ENCODE measurements around the gene TMEM86B. TPM values are rescaled to one million over a fixed set of nuclear protein-coding genes. Genes with fewer than 3 reads are reported as not detected.

TMEM86B gene
- total and polyA plus RNA-seq, 2 donors: 1.7 to 39.7 TPM

- peak within 1 kb of the TSS; percentile 95 to 99 for H3K27ac ChIP-seq (ENCODE audit: low read depth in 1 of 2, low read length in 1 of 2)
- peak within 1 kb of the TSS; percentile 88 to 92 for H3K4me3 ChIP-seq (ENCODE audit: low read length in 2 of 2)
- H3K4me1 ChIP-seq (ENCODE audit: control insufficient read depth in 2 of 2, insufficient read depth in 2 of 2, low read length in 2 of 2): peaks cover 32 to 50% of the 10 kb centered on the region in 2 donors
- peaks cover 3 to 9% of the 10 kb centered on the region in 2 donors for H3K36me3 ChIP-seq (ENCODE audit: control insufficient read depth in 2 of 2, insufficient read depth in 2 of 2, low read length in 1 of 2)
- no peaks in the 10 kb centered on the region for H3K9me3 ChIP-seq (ENCODE audit: control insufficient read depth in 2 of 2, insufficient read depth in 1 of 2, low read length in 1 of 2)
- WGBS: under 1% methylated on average over 76 of the region's 76 CpGs
- no peaks in the 10 kb centered on the region for H3K27me3 ChIP-seq (ENCODE audit: control insufficient read depth in 2 of 2, insufficient read depth in 1 of 2, low read length in 1 of 2)
- DNase-seq (ENCODE audit: low read depth in 6 of 9, low spot score in 9 of 9): peak; percentile 96 to 99 (median 98)
Measured at GRCh38 chr19:55258828-55259539, 30.4 kb upstream of the TMEM86B start, which contains the start of gene PPP6R1. PPP6R1 (minus strand) TSS chr19:55259017; CDS start chr19:55247103, 11,914 bp downstream.

GRCh38 chr19:55258476-55258827, 29.9 kb upstream of the TMEM86B start:
- peak in 1 of 9 donors; percentile 33 for DNase-seq (ENCODE audit: low read depth in 6 of 9, low spot score in 9 of 9)

GRCh38 chr19:55257461-55258420, 29.2 kb upstream of the TMEM86B start:
- peak in 3 of 9 donors; percentile 26 to 64 (median 28) for DNase-seq (ENCODE audit: low read depth in 6 of 9, low spot score in 9 of 9)
- H3K4me3 ChIP-seq (ENCODE audit: low read length in 2 of 2): peak overlapping the region; percentile 82 to 92
- peaks cover 38 to 62% of the 10 kb centered on the region in 2 donors for H3K4me1 ChIP-seq (ENCODE audit: control insufficient read depth in 2 of 2, insufficient read depth in 2 of 2, low read length in 2 of 2)
- peak overlapping the region; percentile 95 to 99 for H3K27ac ChIP-seq (ENCODE audit: low read depth in 1 of 2, low read length in 1 of 2)
- H3K27me3 ChIP-seq (ENCODE audit: control insufficient read depth in 2 of 2, insufficient read depth in 1 of 2, low read length in 1 of 2): no peaks in the 10 kb centered on the region
- no peaks in the 10 kb centered on the region for H3K9me3 ChIP-seq (ENCODE audit: control insufficient read depth in 2 of 2, insufficient read depth in 1 of 2, low read length in 1 of 2)
- under 1% methylated on average over 51 of the region's 51 CpGs for WGBS
- peaks cover 6 to 16% of the 10 kb centered on the region in 2 donors for H3K36me3 ChIP-seq (ENCODE audit: control insufficient read depth in 2 of 2, insufficient read depth in 2 of 2, low read length in 1 of 2)

More at GRCh38 chr19:55258476-55258827, 29.9 kb upstream of the TMEM86B start:
- Histone ChIP-seq H3K9me3 (ENCODE audit: control insufficient read depth in 2 of 2, insufficient read depth in 1 of 2, low read length in 1 of 2) (no peaks in the 10 kb centered on the region), H3K27ac (ENCODE audit: low read depth in 1 of 2, low read length in 1 of 2) (peak overlapping the region; percentile 95 to 98), H3K27me3 (ENCODE audit: control insufficient read depth in 2 of 2, insufficient read depth in 1 of 2, low read length in 1 of 2) (no peaks in the 10 kb centered on the region), H3K4me1 (ENCODE audit: control insufficient read depth in 2 of 2, insufficient read depth in 2 of 2, low read length in 2 of 2) (peaks cover 32 to 55% of the 10 kb centered on the region in 2 donors), H3K4me3 (ENCODE audit: low read length in 2 of 2) (peak overlapping the region; percentile 88 to 92), H3K36me3 (ENCODE audit: control insufficient read depth in 2 of 2, insufficient read depth in 2 of 2, low read length in 1 of 2) (peaks cover 3 to 9% of the 10 kb centered on the region in 2 donors)
- under 1% methylated on average over 53 of the region's 53 CpGs for WGBS

- Histone ChIP-seq H3K36me3 (ENCODE audit: control insufficient read depth in 2 of 2, insufficient read depth in 2 of 2, low read length in 1 of 2) (peaks cover 4 to 18% of the 10 kb centered on the region in 2 donors), H3K4me3 (ENCODE audit: low read length in 2 of 2) (peak overlapping the region; percentile 82 to 92), H3K27me3 (ENCODE audit: control insufficient read depth in 2 of 2, insufficient read depth in 1 of 2, low read length in 1 of 2) (no peaks in the 10 kb centered on the region), H3K4me1 (ENCODE audit: control insufficient read depth in 2 of 2, insufficient read depth in 2 of 2, low read length in 2 of 2) (peaks cover 47 to 72% of the 10 kb centered on the region in 2 donors), H3K27ac (ENCODE audit: low read depth in 1 of 2, low read length in 1 of 2) (peak overlapping the region; percentile 64 to 99), H3K9me3 (ENCODE audit: control insufficient read depth in 2 of 2, insufficient read depth in 1 of 2, low read length in 1 of 2) (no peaks in the 10 kb centered on the region)
- WGBS: 29% methylated on average over 22 of the region's 22 CpGs
- peak in 2 of 9 donors; percentile 30 to 44 for DNase-seq (ENCODE audit: low read depth in 6 of 9, low spot score in 9 of 9)
Measured at GRCh38 chr19:55256562-55257460, 28.2 kb upstream of the TMEM86B start.

GRCh38 chr19:55255618-55256423, 27.3 kb upstream of the TMEM86B start:
- Histone ChIP-seq H3K4me3 (ENCODE audit: low read length in 2 of 2) (peak overlapping the region; percentile 82 to 92), H3K27me3 (ENCODE audit: control insufficient read depth in 2 of 2, insufficient read depth in 1 of 2, low read length in 1 of 2) (no peaks in the 10 kb centered on the region), H3K4me1 (ENCODE audit: control insufficient read depth in 2 of 2, insufficient read depth in 2 of 2, low read length in 2 of 2) (peaks cover 57 to 82% of the 10 kb centered on the region in 2 donors), H3K36me3 (ENCODE audit: control insufficient read depth in 2 of 2, insufficient read depth in 2 of 2, low read length in 1 of 2) (peaks cover 7 to 27% of the 10 kb centered on the region in 2 donors), H3K9me3 (ENCODE audit: control insufficient read depth in 2 of 2, insufficient read depth in 1 of 2, low read length in 1 of 2) (no peaks in the 10 kb centered on the region), H3K27ac (ENCODE audit: low read depth in 1 of 2, low read length in 1 of 2) (peak overlapping the region; percentile 99)
- 23% methylated on average over 17 of the region's 17 CpGs for WGBS
- peak in 5 of 9 donors; percentile 32 to 67 (median 35) for DNase-seq (ENCODE audit: low read depth in 6 of 9, low spot score in 9 of 9)

- Histone ChIP-seq H3K4me1 (ENCODE audit: control insufficient read depth in 2 of 2, insufficient read depth in 2 of 2, low read length in 2 of 2) (peaks cover 49 to 71% of the 10 kb centered on the region in 2 donors), H3K27ac (ENCODE audit: low read depth in 1 of 2, low read length in 1 of 2) (peak overlapping the region; percentile 99), H3K36me3 (ENCODE audit: control insufficient read depth in 2 of 2, insufficient read depth in 2 of 2, low read length in 1 of 2) (peaks cover 17 to 39% of the 10 kb centered on the region in 2 donors), H3K27me3 (ENCODE audit: control insufficient read depth in 2 of 2, insufficient read depth in 1 of 2, low read length in 1 of 2) (no peaks in the 10 kb centered on the region), H3K4me3 (ENCODE audit: low read length in 2 of 2) (peak overlapping the region; percentile 82 to 92), H3K9me3 (ENCODE audit: control insufficient read depth in 2 of 2, insufficient read depth in 1 of 2, low read length in 1 of 2) (no peaks in the 10 kb centered on the region)
- 3% methylated on average over 6 of the region's 6 CpGs for WGBS
- no peak for DNase-seq (ENCODE audit: low read depth in 6 of 9, low spot score in 9 of 9)
Measured at GRCh38 chr19:55254625-55254977, 26.0 kb upstream of the TMEM86B start.

GRCh38 chr19:55253842-55254624, 25.5 kb upstream of the TMEM86B start:
- no peaks in the 10 kb centered on the region for H3K9me3 ChIP-seq (ENCODE audit: control insufficient read depth in 2 of 2, insufficient read depth in 1 of 2, low read length in 1 of 2)
- H3K27me3 ChIP-seq (ENCODE audit: control insufficient read depth in 2 of 2, insufficient read depth in 1 of 2, low read length in 1 of 2): no peaks in the 10 kb centered on the region
- H3K4me3 ChIP-seq (ENCODE audit: low read length in 2 of 2): peak overlapping the region; percentile 82 to 92
- WGBS: 3% methylated on average over 23 of the region's 23 CpGs
- peaks cover 17 to 42% of the 10 kb centered on the region in 2 donors for H3K36me3 ChIP-seq (ENCODE audit: control insufficient read depth in 2 of 2, insufficient read depth in 2 of 2, low read length in 1 of 2)
- H3K27ac ChIP-seq (ENCODE audit: low read depth in 1 of 2, low read length in 1 of 2): peak overlapping the region; percentile 99
- H3K4me1 ChIP-seq (ENCODE audit: control insufficient read depth in 2 of 2, insufficient read depth in 2 of 2, low read length in 2 of 2): peaks cover 48 to 67% of the 10 kb centered on the region in 2 donors
- peak in 8 of 9 donors; percentile 59 to 92 (median 80) for DNase-seq (ENCODE audit: low read depth in 6 of 9, low spot score in 9 of 9)

All from thymus (tissue), 11 donors.